WTC11 (cell line): ENCODE data around the gene IVD. TPM values are rescaled to one million over a fixed set of nuclear protein-coding genes. Genes with fewer than 3 reads are reported as not detected.

Experiments
- ATAC-seq: fragments of 200-7000 bp; cut with Tn5 transposase; 2 replicates; pipeline ENCODE4 v1.10.0; 2021; ENCODE audit warnings: mild to moderate bottlenecking, moderate library complexity
- CTCF ChIA-PET: fragments of 300-600 bp; sonication (Branson Sonifier 250); formaldehyde crosslinking; loops from one replicate; lab custom pipeline; 2021; ENCODE audit warnings: antibody characterized with exemption; lab: Charles Lee
- POLR2A ChIA-PET: fragments of 350-600 bp; sonication (Branson Sonifier 250); formaldehyde crosslinking; loops from one replicate; lab custom pipeline; 2021; ENCODE audit warnings: antibody characterized with exemption; lab: Charles Lee
- DNase-seq: peaks from one replicate; pipeline ENCODE4 v3.0.0; 2021; ENCODE audit warnings: low spot score
- H3K27ac Mint-ChIP-seq: 2 replicates; pipeline ENCODE4 v1.8.0; 2021; ENCODE audit warnings: mixed read lengths
- H3K27me3 Mint-ChIP-seq: 2 replicates; pipeline ENCODE4 v1.8.0; 2021; ENCODE audit warnings: low read depth, mild to moderate bottlenecking, moderate library complexity, mixed read lengths
- H3K36me3 Mint-ChIP-seq: 2 replicates; pipeline ENCODE4 v1.8.0; 2021; ENCODE audit warnings: mixed read lengths
- H3K4me1 Mint-ChIP-seq: 2 replicates; pipeline ENCODE4 v1.8.0; 2022; ENCODE audit warnings: mixed read lengths
- H3K4me3 Mint-ChIP-seq: 2 replicates; pipeline ENCODE4 v1.8.0; 2021; ENCODE audit warnings: mild to moderate bottlenecking, moderate library complexity, mixed read lengths
- H3K9me3 Mint-ChIP-seq: 2 replicates; pipeline ENCODE4 v1.8.0; 2021; ENCODE audit warnings: mixed read lengths
- CBFB ChIP-seq: sonication (generic); formaldehyde crosslinking; IDR thresholded peaks from 2 replicates; pipeline ENCODE4 v1.8.1; 2022; ENCODE audit warnings: mild to moderate bottlenecking, low read depth, missing genetic modification reagents
- CREB1 ChIP-seq: sonication (generic); formaldehyde crosslinking; IDR thresholded peaks from 2 replicates; pipeline ENCODE4 v1.8.0; 2023; ENCODE audit warnings: mild to moderate bottlenecking, missing genetic modification reagents
- E2F5 ChIP-seq: sonication (generic); formaldehyde crosslinking; IDR thresholded peaks from 2 replicates; pipeline ENCODE4 v1.8.1; 2022; ENCODE audit warnings: mild to moderate bottlenecking, moderate library complexity, missing genetic modification reagents
- IRF2 ChIP-seq: sonication (generic); formaldehyde crosslinking; IDR thresholded peaks from 2 replicates; pipeline ENCODE4 v1.8.0; 2022; ENCODE audit warnings: low read depth, missing genetic modification reagents, borderline replicate concordance
- NFE2L1 ChIP-seq: sonication (generic); formaldehyde crosslinking; IDR thresholded peaks from 2 replicates; pipeline ENCODE4 v1.8.1; 2023; ENCODE audit warnings: missing genetic modification reagents
- SMAD4 ChIP-seq: sonication (generic); formaldehyde crosslinking; IDR thresholded peaks from 2 replicates; pipeline ENCODE4 v1.8.0; 2022; ENCODE audit warnings: mild to moderate bottlenecking, missing genetic modification reagents
- total RNA-seq: library from RNA; stranded (reverse); gene quantifications from 3 replicates; pipeline ENCODE4 v1.2.3, GENCODE V29; 2021
- TF ChIP-seq, protein P1 (sequence below): fragments of 250-450 bp; sonication (Bioruptor Pico); IDR thresholded peaks from 2 replicates; pipeline ENCODE4 v1.9.0; 2021; ENCODE audit warnings: mild to moderate bottlenecking
- TF ChIP-seq, protein P2 (sequence below): fragments of 250-450 bp; sonication (Bioruptor Pico); IDR thresholded peaks from 2 replicates; pipeline ENCODE4 v2.1.2; 2022; ENCODE audit warnings: mild to moderate bottlenecking, moderate library complexity
- TF ChIP-seq, protein P3 (sequence below): fragments of 250-450 bp; sonication (Bioruptor Pico); IDR thresholded peaks from 2 replicates; pipeline ENCODE4 v1.9.0; 2021; ENCODE audit warnings: mild to moderate bottlenecking
- TF ChIP-seq, protein P4 (sequence below): sonication (generic); formaldehyde crosslinking; IDR thresholded peaks from 2 replicates; pipeline ENCODE4 v1.8.1; 2022; ENCODE audit warnings: missing genetic modification reagents, borderline replicate concordance
- TF ChIP-seq, protein P5 (sequence below): fragments of 250-450 bp; sonication (Bioruptor Pico); IDR thresholded peaks from 2 replicates; pipeline ENCODE4 v1.8.0; 2021; ENCODE audit warnings: mild to moderate bottlenecking

Gene IVD
- total RNA-seq, 1 experiment from 2014 or later = 96.1 TPM

DNA sequence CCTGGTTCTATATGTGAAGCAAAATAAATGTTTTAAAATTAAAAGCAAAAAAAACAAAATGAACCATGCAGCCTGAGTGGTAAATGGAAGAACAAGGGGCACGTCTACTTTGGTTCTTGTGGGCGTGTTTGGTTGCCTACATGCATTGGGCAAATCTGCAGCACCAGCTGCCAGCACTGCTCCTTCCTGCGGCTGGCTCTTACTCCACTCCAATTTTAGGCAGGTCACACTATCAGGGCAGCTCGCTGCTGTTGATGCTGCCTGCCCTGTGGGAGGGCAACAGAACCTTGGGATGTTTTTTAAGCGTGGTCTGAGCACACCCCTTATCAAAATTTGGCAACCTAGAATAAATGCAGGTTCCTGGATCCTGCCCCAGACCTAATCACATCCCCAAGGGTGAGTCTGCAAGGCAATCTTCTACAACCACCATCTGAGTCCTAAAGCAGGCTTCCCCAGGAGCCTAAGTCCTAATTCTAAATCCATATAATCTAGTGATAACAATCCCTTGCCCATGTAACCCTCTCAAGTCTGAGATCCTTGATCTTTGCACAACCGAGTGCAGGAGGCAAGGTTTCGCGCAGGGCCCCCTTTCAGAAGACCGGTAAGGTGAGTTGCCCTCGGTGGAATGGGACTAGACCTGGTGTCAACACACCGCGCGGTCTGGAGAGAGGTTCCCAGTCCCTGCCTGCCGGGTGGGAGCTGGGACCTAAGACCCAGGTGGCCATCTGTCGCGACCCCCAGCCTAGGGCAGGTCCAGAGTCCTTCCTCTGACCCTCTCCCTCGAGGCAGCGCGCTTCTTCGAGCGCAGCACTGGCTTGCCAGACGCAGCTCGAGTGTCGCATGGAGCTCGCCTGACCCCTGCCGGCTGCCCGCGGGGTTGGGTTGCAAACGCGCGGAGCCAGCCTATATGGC lies 15.9 kb downstream of the IVD start (continued):
- TF ChIP-seq, protein P1, sequence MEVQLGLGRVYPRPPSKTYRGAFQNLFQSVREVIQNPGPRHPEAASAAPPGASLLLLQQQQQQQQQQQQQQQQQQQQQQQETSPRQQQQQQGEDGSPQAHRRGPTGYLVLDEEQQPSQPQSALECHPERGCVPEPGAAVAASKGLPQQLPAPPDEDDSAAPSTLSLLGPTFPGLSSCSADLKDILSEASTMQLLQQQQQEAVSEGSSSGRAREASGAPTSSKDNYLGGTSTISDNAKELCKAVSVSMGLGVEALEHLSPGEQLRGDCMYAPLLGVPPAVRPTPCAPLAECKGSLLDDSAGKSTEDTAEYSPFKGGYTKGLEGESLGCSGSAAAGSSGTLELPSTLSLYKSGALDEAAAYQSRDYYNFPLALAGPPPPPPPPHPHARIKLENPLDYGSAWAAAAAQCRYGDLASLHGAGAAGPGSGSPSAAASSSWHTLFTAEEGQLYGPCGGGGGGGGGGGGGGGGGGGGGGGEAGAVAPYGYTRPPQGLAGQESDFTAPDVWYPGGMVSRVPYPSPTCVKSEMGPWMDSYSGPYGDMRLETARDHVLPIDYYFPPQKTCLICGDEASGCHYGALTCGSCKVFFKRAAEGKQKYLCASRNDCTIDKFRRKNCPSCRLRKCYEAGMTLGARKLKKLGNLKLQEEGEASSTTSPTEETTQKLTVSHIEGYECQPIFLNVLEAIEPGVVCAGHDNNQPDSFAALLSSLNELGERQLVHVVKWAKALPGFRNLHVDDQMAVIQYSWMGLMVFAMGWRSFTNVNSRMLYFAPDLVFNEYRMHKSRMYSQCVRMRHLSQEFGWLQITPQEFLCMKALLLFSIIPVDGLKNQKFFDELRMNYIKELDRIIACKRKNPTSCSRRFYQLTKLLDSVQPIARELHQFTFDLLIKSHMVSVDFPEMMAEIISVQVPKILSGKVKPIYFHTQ (CRISPR knock-in tag) = no peak
- no peak for TF ChIP-seq CREB1 (CRISPR knock-in tag)

- H3K4me1 Mint-ChIP-seq = peaks cover 26% of the 10 kb centered on the region
These were observed 19.0 kb downstream of the IVD start for GRCh38 chr15:40424483-40425115.

More at GRCh38 chr15:40424483-40425115, 19.0 kb downstream of the IVD start:
- Mint-ChIP-seq H3K36me3 (no peaks in the 10 kb centered on the region), H3K27ac (no peak overlapping the region), H3K9me3 (no peaks in the 10 kb centered on the region), H3K27me3 (no peaks in the 10 kb centered on the region; the same call in 1 of the 2 replicates), H3K4me3 (no peak overlapping the region)
- POLR2A ChIA-PET = no interaction called here
- ATAC-seq = no peak
- no peak for DNase-seq
- TF ChIP-seq, protein P2, sequence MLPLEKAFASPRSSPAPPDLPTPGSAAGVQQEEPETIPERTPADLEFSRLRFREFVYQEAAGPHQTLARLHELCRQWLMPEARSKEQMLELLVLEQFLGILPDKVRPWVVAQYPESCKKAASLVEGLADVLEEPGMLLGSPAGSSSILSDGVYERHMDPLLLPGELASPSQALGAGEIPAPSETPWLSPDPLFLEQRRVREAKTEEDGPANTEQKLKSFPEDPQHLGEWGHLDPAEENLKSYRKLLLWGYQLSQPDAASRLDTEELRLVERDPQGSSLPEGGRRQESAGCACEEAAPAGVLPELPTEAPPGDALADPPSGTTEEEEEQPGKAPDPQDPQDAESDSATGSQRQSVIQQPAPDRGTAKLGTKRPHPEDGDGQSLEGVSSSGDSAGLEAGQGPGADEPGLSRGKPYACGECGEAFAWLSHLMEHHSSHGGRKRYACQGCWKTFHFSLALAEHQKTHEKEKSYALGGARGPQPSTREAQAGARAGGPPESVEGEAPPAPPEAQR (CRISPR knock-in tag) = no peak
- TF ChIP-seq NFE2L1 (CRISPR knock-in tag) (no peak), IRF2 (CRISPR knock-in tag) (no peak), CBFB (CRISPR knock-in tag) (no peak), E2F5 (CRISPR knock-in tag) (no peak), SMAD4 (CRISPR knock-in tag) (no peak)
- TF ChIP-seq, protein P3, sequence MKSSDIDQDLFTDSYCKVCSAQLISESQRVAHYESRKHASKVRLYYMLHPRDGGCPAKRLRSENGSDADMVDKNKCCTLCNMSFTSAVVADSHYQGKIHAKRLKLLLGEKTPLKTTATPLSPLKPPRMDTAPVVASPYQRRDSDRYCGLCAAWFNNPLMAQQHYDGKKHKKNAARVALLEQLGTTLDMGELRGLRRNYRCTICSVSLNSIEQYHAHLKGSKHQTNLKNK = no peak
- TF ChIP-seq, protein P4, sequence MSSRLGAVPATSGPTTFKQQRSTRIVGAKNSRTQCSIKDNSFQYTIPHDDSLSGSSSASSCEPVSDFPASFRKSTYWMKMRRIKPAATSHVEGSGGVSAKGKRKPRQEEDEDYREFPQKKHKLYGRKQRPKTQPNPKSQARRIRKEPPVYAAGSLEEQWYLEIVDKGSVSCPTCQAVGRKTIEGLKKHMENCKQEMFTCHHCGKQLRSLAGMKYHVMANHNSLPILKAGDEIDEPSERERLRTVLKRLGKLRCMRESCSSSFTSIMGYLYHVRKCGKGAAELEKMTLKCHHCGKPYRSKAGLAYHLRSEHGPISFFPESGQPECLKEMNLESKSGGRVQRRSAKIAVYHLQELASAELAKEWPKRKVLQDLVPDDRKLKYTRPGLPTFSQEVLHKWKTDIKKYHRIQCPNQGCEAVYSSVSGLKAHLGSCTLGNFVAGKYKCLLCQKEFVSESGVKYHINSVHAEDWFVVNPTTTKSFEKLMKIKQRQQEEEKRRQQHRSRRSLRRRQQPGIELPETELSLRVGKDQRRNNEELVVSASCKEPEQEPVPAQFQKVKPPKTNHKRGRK (CRISPR knock-in tag) = no peak
- TF ChIP-seq, protein P5, sequence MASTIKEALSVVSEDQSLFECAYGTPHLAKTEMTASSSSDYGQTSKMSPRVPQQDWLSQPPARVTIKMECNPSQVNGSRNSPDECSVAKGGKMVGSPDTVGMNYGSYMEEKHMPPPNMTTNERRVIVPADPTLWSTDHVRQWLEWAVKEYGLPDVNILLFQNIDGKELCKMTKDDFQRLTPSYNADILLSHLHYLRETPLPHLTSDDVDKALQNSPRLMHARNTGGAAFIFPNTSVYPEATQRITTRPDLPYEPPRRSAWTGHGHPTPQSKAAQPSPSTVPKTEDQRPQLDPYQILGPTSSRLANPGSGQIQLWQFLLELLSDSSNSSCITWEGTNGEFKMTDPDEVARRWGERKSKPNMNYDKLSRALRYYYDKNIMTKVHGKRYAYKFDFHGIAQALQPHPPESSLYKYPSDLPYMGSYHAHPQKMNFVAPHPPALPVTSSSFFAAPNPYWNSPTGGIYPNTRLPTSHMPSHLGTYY (CRISPR knock-in tag) = no peak
- TF ChIP-seq, protein P1 (CRISPR knock-in tag) = no peak
- CTCF ChIA-PET = interaction anchor here (0.8 to 8.5 kb wide), 6 partner anchors 15 to 150 kb away, joined by 3 to 98 read pairs (median 6); partner anchors contain the start of genes BAHD1 and CCDC9B
